Left forelimb (tissue), 1 donor: Measurements from ENCODE around the gene RSRC1.

Experiments used
- DNase-seq: peaks from one replicate; pipeline ENCODE4 v3.0.0-alpha.2; 2018; ENCODE audit warnings: low spot score

The RSRC1 gene

DNA sequence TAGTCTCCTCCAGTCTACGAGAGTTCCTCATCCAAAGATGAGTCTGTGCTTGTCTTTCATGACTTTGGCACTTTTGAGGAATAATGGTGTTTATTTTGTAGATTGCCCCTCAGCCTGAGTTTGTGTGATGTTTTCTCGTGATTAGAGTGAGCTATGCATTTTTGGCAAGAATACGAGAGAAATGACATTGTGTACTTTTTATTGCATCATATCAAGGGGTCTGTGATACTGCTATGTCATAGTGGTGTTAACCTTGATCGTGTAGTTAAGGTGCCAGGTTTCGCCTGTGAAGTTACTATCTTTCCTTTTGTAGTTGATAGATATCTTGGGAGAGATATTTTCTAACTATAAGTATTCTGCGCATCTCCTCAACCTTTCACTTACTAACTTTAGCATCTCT, 18.9 kb downstream of the RSRC1 start:
- no peak for DNase-seq

DNA sequence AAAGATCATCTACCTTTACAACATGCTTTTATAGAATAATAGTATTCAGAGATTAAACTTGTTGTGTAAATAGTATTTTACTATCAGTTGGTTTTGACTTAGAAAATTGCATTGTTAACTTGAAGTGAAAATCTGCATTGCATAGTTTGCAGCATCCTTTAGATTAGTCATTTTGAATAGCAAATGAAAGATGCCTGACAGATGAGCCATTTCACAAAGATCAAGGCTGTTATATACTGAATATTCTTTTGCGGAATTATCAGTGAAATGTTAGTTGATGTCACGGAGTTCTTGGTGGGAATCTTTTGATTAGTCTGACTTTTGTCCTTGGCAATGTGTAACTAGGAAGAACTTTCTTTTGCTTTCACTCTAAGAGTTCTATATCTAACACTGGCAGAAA, 24.5 kb downstream of the RSRC1 start:
- DNase-seq, result no peak

DNA sequence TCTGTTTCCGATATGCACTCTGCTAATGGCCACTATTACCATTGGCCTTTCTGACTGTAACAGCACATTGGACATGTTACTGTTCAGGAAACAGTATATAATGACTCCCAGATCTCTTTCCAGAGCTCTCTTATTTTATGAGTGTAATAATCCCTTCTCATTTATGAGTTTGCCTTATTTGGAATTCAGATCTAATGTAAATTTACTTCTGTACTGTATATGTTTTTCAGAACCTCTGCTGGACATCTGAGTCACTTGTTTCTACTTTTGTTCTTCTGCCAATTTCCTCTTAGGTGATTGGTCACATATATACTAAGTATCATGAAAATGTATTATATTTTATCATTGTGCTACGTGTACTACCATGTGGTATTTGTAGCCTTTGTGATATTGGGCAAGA, 30.5 kb downstream of the RSRC1 start:
- no peak for DNase-seq

GRCh38 chr3:158148218-158148617, 38.3 kb downstream of the RSRC1 start:
- no peak for DNase-seq

GRCh38 chr3:158152186-158152585, 42.3 kb downstream of the RSRC1 start:
- no peak for DNase-seq

GRCh38 chr3:158158969-158159368, 49.1 kb downstream of the RSRC1 start:
- DNase-seq, result no peak

DNA sequence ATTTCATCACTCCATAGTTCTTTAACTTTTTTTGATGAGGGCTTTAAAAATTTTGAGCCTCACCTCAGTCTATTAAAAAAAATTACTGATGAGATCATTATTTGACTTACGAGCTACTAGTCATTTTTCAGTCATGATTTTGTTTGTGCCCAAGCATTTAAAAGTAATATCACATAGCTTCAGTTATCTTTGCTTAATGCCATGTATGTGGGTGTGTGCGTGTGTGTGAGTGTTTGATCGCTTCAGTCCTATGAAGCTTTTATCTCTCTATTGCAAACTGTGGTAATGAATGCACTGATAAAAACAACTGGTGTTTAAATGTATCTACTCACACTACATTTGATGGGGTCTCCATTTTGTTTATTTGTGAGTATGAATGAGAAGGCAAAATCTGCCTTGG, 49.8 kb downstream of the RSRC1 start:
- no peak for DNase-seq

- DNase-seq, result no peak
These were observed 51.1 kb downstream of the RSRC1 start for GRCh38 chr3:158160958-158161357.

GRCh38 chr3:158165141-158165655, 55.3 kb downstream of the RSRC1 start:
- no peak for DNase-seq

- no peak for DNase-seq
These were observed 55.8 kb downstream of the RSRC1 start for GRCh38 chr3:158165730-158166129.

DNA sequence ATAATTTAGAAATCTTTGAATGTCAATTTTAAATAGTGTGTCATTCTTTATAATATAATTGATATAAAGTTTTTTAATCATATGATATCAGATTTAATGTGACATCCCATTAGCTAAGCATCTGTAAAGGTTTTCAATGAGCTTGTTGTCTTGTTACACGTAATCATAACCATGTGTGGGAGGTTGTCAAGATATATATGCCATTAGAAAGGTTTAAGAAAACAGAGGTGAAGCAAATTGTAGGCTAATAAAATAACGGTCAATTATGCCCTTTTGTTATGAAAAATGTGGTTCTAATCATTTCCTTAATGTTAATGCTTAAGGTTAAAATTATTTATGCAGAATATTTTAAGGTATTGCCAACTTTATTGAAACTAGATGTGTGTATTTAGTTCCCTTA, 56.3 kb downstream of the RSRC1 start:
- no peak for DNase-seq

- no peak for DNase-seq
These were observed 58.1 kb downstream of the RSRC1 start for GRCh38 chr3:158167737-158168557.

GRCh38 chr3:158169091-158169491, 59.2 kb downstream of the RSRC1 start:
- no peak for DNase-seq

DNA sequence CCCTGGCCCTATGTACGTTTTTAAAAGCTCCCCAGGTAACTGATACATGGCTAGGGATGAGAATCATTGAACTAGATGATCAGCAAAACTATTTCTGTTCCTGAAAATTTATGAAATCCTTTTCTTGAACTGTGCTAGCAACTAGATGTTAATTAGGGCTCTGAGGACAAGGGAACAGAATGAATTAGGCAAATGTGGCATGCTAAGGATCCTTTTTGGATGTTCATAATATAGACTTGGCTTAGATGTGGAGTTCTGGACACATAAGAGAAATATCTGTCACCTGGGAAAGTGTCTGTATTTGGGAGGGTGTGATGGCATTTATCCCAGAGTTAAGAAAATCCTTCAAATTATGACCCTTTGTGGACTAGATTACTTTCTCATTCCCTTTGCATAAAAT, 71.2 kb downstream of the RSRC1 start:
- DNase-seq, result no peak

DNA sequence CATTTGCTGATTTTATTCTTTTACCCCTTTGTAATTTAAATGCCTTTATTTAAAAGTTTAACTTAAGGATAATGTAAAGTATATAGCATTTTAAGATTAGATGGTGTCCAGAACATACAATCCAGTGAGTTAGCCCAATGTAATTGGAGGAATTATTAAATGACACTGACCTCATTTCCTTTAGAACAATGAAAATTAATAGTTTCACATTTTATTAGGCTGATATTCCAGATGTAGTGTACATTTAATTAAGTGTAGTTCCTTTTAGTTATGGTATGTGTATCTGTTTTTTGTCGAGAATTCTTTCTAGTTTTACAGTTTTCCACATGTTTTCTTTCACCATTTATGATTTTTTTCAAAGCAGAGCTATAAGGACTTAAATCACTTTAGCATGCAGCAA, 75.8 kb downstream of the RSRC1 start:
- no peak for DNase-seq

GRCh38 chr3:158200955-158201354, 91.1 kb downstream of the RSRC1 start:
- DNase-seq, result no peak

DNA sequence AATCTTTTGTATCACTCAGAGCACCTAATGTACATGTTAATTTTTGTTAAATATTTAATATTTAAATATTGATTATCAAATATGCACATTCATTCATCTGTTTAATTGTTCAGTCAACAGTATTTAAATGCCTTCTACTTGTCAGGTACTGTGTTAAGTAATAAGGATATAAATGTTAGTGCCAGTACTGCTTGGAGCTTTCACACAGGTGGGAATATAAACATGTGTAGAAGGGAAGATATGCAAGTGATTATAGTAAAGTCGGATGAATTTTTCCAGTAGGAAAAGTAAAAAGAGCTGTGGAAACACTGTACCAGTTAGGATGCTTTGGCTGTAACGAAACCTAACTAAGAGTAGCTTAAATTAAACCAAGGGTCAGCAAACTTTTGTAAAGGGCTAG, 95.4 kb downstream of the RSRC1 start:
- DNase-seq, result no peak

- no peak for DNase-seq
These were observed 96.1 kb downstream of the RSRC1 start for GRCh38 chr3:158205994-158206393.

DNA sequence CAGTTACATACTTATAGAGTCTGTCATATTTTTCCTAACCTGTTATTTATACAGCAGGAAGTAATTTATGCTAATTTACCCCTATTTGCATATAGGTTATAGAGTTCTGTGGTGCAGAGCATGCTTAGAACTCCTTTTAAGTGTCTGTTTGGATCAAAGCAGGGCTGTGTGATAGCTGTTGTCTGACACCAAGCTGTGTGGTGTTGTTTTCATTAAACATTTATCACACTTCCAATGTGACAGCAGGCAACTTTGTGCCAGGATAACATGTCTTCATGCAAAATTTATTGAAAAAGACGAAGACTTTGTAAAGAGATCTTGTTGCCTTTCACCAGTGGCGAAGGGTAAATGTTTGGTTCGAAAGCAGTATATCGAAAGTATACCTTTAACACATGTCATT, 100.2 kb downstream of the RSRC1 start:
- no peak for DNase-seq

GRCh38 chr3:158213461-158213860, 103.6 kb downstream of the RSRC1 start:
- DNase-seq, result no peak

GRCh38 chr3:158217992-158218391, 108.1 kb downstream of the RSRC1 start:
- DNase-seq, result no peak

- no peak for DNase-seq
These were observed 110.7 kb downstream of the RSRC1 start for GRCh38 chr3:158220575-158220974.

GRCh38 chr3:158221426-158221825, 111.5 kb downstream of the RSRC1 start:
- DNase-seq, result no peak

GRCh38 chr3:158226429-158226828, 116.5 kb downstream of the RSRC1 start:
- DNase-seq, result no peak
